CD4-positive, alpha-beta T cell (primary cell): ENCODE measurements around the gene HMGA1. TPM values are rescaled to one million over a fixed set of nuclear protein-coding genes. Genes with fewer than 3 reads are reported as not detected.

Experiments
- ATAC-seq: fragments of 200-7000 bp; cut with Tn5 transposase; one replicate; pipeline ENCODE4 v1.10.0; 2022; ENCODE audit warnings: mild to moderate bottlenecking; ENCODE audit not compliant: poor library complexity
- CTCF ChIA-PET: fragments of 350-600 bp; sonication (Branson Sonifier 250); formaldehyde crosslinking; loops from one replicate; lab custom pipeline; 2021; ENCODE audit warnings: antibody characterized with exemption, inconsistent platforms; lab: Charles Lee
- POLR2A ChIA-PET: fragments of 350-600 bp; sonication (Branson Sonifier 250); formaldehyde crosslinking; loops from one replicate; lab custom pipeline; 2021; ENCODE audit warnings: antibody characterized with exemption, inconsistent platforms; lab: Charles Lee
- DNase-seq, 14 experiments: peaks; one replicate each; pipeline ENCODE4 v3.0.0-alpha.2; 2013 to 2020; ENCODE audit warnings: mixed read lengths in 2 of 14
- H3K27ac ChIP-seq, 2 donors: one replicate each; pipeline versions ENCODE4 v1.5.1 to v1.7.0; 2013; ENCODE audit warnings: low read length in 2 of 2, low read depth in 1 of 2, mild to moderate bottlenecking in 1 of 2
- H3K27me3 ChIP-seq, 2 experiments: 1 replicate in 1 of 2; 2 replicates in 1 of 2; pipeline versions ENCODE4 v1.6.1 to v1.7.0; 2013; ENCODE audit warnings: low read length in 2 of 2, control low read depth in 1 of 2, mild to moderate bottlenecking in 1 of 2, moderate library complexity in 1 of 2; ENCODE audit not compliant: insufficient read depth in 2 of 2, control insufficient read depth in 1 of 2
- H3K36me3 ChIP-seq: one replicate; pipeline ENCODE4 v1.6.1; 2013; ENCODE audit warnings: low read length, control low read depth; ENCODE audit not compliant: insufficient read depth
- H3K4me1 ChIP-seq: one replicate; pipeline ENCODE4 v1.6.1; 2013; ENCODE audit warnings: low read length, control low read depth; ENCODE audit not compliant: insufficient read depth
- H3K4me3 ChIP-seq: one replicate; pipeline ENCODE4 v1.5.1; 2013; ENCODE audit warnings: mild to moderate bottlenecking, low read length, moderate library complexity
- H3K9me3 ChIP-seq, 2 experiments: 1 replicate in 1 of 2; 2 replicates in 1 of 2; pipeline versions ENCODE4 v1.6.1 to v1.7.0; 2013; ENCODE audit warnings: low read length in 2 of 2, mild to moderate bottlenecking in 2 of 2, control low read depth in 1 of 2, moderate library complexity in 1 of 2; ENCODE audit not compliant: control insufficient read depth in 1 of 2, insufficient read depth in 1 of 2
- H3K27ac Mint-ChIP-seq: one replicate; pipeline ENCODE4 v1.8.0; 2020; ENCODE audit warnings: mixed read lengths
- H3K27me3 Mint-ChIP-seq: one replicate; pipeline ENCODE4 v1.8.0; 2021; ENCODE audit warnings: mixed read lengths
- H3K36me3 Mint-ChIP-seq: one replicate; pipeline ENCODE4 v1.8.0; 2021; ENCODE audit warnings: low read depth, mixed read lengths
- H3K4me1 Mint-ChIP-seq: one replicate; pipeline ENCODE4 v1.8.0; 2021; ENCODE audit warnings: low read depth, mixed read lengths
- H3K4me3 Mint-ChIP-seq: one replicate; pipeline ENCODE4 v1.8.0; 2020; ENCODE audit warnings: mild to moderate bottlenecking, mixed read lengths
- H3K9me3 Mint-ChIP-seq: one replicate; pipeline ENCODE4 v1.8.0; 2020; ENCODE audit warnings: mixed read lengths
- intact Hi-C, 2 experiments: fragments of 100-400 bp; cut with DNase I in 1 of 2; cut with micrococcal nuclease in 1 of 2; formaldehyde crosslinking; loops; one replicate each; pipeline versions ENCODE4 v1.15.1 to v1.9.0; 2023 to 2025; cut with DNase I, micrococcal nuclease
- total RNA-seq, 174 experiments: library from RNA in 2 of 174; stranded (reverse) in 2 of 174; gene quantifications; one replicate each; pipeline ENCODE4 v1.2.3 and lab custom pipeline; 2021 to 2026
- TF ChIP-seq, protein P1 (sequence below): fragments of 200-600 bp; IDR thresholded peaks from one replicate; pipeline ENCODE4 v1.8.0; 2022; ENCODE audit warnings: antibody characterized with exemption, mild to moderate bottlenecking

Gene HMGA1
- total RNA-seq, 2 experiments from 2014 or later: 102 to 107 TPM

DNA sequence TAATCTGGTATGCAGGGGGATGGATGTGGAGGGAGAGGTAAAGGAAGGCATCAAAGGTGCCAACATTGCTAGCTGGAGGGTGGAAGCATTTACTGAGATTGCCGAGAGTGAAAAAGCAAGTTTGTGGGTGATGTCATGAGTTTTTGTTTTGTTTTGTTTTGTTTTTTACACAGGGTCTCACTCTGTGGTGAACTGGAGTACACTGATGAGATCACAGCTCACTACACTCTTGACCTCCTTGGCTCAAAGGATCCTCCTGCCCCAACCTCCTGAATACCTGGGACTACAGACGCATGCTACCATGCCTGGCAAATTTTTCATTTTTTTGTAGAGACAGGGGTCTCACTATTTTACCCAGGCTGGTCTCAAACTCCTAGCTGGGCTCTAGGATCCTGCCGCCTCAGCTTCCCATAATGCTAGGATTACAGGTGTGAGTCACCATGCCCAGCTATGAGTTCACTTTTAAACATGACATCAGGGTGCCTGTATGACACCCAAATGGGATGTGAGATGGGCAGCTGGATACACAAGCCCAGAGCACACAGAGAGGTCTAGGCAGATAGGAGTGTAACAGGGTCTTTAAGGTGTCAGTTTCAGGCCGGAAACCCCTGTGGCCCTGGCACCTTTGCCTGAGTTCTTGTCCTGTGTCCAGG, 35.1 kb upstream of the HMGA1 start:
- Mint-ChIP-seq H3K9me3 (no peaks in the 10 kb centered on the region), H3K36me3 (no peaks in the 10 kb centered on the region), H3K4me3 (no peak overlapping the region), H3K27ac (no peak overlapping the region), H3K27me3 (no peaks in the 10 kb centered on the region), H3K4me1 (peaks cover under 1% of the 10 kb centered on the region)
- Histone ChIP-seq H3K27me3 (no peaks in the 10 kb centered on the region), H3K4me1 (peaks cover 4% of the 10 kb centered on the region), H3K4me3 (no peak overlapping the region), H3K9me3 (no peaks in the 10 kb centered on the region), H3K36me3 (no peaks in the 10 kb centered on the region), H3K27ac (no peak overlapping the region)
- DNase-seq (no peak), ATAC-seq (no peak)
- TF ChIP-seq, protein P1, sequence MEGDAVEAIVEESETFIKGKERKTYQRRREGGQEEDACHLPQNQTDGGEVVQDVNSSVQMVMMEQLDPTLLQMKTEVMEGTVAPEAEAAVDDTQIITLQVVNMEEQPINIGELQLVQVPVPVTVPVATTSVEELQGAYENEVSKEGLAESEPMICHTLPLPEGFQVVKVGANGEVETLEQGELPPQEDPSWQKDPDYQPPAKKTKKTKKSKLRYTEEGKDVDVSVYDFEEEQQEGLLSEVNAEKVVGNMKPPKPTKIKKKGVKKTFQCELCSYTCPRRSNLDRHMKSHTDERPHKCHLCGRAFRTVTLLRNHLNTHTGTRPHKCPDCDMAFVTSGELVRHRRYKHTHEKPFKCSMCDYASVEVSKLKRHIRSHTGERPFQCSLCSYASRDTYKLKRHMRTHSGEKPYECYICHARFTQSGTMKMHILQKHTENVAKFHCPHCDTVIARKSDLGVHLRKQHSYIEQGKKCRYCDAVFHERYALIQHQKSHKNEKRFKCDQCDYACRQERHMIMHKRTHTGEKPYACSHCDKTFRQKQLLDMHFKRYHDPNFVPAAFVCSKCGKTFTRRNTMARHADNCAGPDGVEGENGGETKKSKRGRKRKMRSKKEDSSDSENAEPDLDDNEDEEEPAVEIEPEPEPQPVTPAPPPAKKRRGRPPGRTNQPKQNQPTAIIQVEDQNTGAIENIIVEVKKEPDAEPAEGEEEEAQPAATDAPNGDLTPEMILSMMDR: no peak
- intact Hi-C loops: no loop called here
- ChIA-PET CTCF (no interaction called here), POLR2A (interaction anchor here (1.3 kb wide), 1 partner anchor 35 kb away, joined by 3 read pairs; the partner anchor contains the start of gene HMGA1)

DNA sequence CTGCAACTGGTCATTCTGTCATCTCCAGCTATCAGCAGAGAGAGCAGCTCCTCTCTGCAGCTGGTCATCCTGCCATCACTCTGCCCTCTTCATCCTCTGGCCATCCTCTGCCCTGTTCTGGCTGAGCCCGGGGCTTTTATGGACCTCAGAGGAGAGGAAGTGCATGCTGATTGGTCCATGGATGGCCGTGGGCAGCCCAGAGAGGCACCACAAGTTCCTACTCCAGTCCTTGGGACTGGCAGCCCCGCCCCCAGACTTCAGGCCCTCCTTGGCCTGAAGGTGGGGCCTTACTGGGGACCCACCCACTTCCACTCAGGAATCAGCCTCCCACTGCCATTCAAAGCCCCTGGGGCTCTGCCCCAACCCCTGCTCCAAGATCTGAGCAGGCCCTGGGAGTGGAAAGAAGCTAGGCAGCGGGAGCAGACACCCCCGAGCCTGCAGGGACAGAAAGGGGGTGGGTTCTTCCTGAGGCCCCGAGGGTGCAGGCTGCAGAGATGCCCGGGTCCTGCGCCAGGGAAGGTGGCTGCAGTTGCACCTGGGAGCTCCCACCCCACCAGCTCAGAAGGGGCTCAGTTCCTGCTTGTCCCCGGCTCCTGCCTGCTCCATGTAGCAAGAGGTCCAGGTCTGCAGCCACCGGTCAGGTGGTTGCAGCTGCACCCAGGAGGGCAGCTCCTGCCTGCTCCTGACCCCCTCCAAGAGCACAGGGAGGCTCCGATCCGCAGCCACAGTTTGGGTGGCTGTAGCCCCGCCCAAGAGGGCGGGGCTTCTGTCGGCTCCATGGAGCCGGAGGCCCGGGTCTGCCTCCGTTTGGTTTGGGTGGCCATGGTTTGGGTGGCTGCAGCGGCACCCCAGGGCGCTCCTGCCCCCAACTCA, 34.1 kb upstream of the HMGA1 start:
- intact Hi-C loops: no loop called here
- CTCF ChIA-PET: no interaction called here
- Histone ChIP-seq H3K9me3 (no peaks in the 10 kb centered on the region), H3K36me3 (no peaks in the 10 kb centered on the region), H3K27me3 (no peaks in the 10 kb centered on the region), H3K27ac (no peak overlapping the region), H3K4me3 (no peak overlapping the region), H3K4me1 (peaks cover 6% of the 10 kb centered on the region)
- Mint-ChIP-seq H3K4me1 (peaks cover 2% of the 10 kb centered on the region), H3K27ac (no peak overlapping the region), H3K9me3 (no peaks in the 10 kb centered on the region), H3K36me3 (no peaks in the 10 kb centered on the region), H3K27me3 (no peaks in the 10 kb centered on the region), H3K4me3 (no peak overlapping the region)
- ATAC-seq (no peak), DNase-seq (no peak)
- TF ChIP-seq, protein P1: no peak
- POLR2A ChIA-PET: interaction anchor here (1.3 kb wide), 1 partner anchor 34 kb away, joined by 3 read pairs; the partner anchor contains the start of gene HMGA1

DNA sequence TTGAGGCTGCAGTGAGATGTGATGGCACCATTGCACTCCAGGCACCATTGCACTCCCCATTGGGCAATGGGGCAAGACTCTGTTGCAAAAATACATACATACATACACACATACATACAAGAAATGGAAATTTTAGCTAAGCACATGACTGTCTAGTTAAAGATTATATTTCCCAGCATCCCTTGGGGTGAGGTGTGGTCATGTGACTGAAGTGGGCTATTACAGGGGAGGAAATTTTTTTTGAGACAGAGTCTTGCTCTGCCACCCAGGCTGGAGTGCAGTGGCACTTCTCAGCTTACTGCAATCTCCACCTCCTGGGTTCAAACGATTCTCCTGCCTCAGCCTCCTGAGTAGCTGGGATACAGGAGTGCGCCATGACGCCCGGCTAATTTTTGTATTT, 32.0 kb upstream of the HMGA1 start:
- Mint-ChIP-seq H3K27ac (no peak overlapping the region), H3K27me3 (no peaks in the 10 kb centered on the region), H3K4me3 (no peak overlapping the region), H3K36me3 (no peaks in the 10 kb centered on the region), H3K9me3 (no peaks in the 10 kb centered on the region), H3K4me1 (peaks cover 5% of the 10 kb centered on the region)
- Histone ChIP-seq H3K27ac (no peak overlapping the region), H3K27me3 (no peaks in the 10 kb centered on the region), H3K9me3 (no peaks in the 10 kb centered on the region), H3K36me3 (no peaks in the 10 kb centered on the region), H3K4me1 (peaks cover 10% of the 10 kb centered on the region), H3K4me3 (no peak overlapping the region)
- intact Hi-C loops: no loop called here
- no peak for DNase-seq
- TF ChIP-seq, protein P1: no peak
- CTCF ChIA-PET: interaction anchor here (1.2 kb wide), 1 partner anchor 9 kb away, joined by 3 read pairs; no protein-coding TSS in a partner anchor
- POLR2A ChIA-PET: interaction anchor here (0.9 kb wide), 1 partner anchor 32 kb away, joined by 3 read pairs; the partner anchor contains the start of gene HMGA1
- ATAC-seq: no peak
